ENCODE results near the gene YTHDF2. TPM values are rescaled to one million over a fixed set of nuclear protein-coding genes. Genes with fewer than 3 reads are reported as not detected.

The YTHDF2 gene
- polyA plus RNA-seq, 1 of the 3 experiments (the other 2 are of a cell fraction) = 45.2 TPM

GRCh38 chr1:28782011-28782410 lies 45.3 kb downstream of the YTHDF2 start:
- Histone ChIP-seq H3K9ac (no peak overlapping the region), H3K9me3 (no peaks in the 10 kb centered on the region), H3K36me3 (replicated peaks in 1 of 2; ENCODE audit: control insufficient read depth in 1 of 2, insufficient read depth in 2 of 2, low read length in 1 of 2) (no peaks in the 10 kb centered on the region), H3K4me2 (no peak overlapping the region), H3K4me1 (ENCODE audit: control insufficient read depth in 1 of 2, insufficient read depth in 2 of 2, low read depth in 1 of 2, low read length in 1 of 2) (no peaks in the 10 kb centered on the region; a peak in 1 of 4 replicates), H3K27me3 (ENCODE audit: insufficient read depth) (no peaks in the 10 kb centered on the region), H3K4me3 (ENCODE audit: low read depth in 2 of 2, low read length in 1 of 2) (no peak overlapping the region), H3K9me2 (no peaks in the 10 kb centered on the region), H2AFZ (ENCODE audit: low read depth) (no peak overlapping the region), H4K20me1 (ENCODE audit: insufficient read depth) (no peaks in the 10 kb centered on the region), H3F3A (replicated peaks; ENCODE audit: insufficient read depth) (no peaks in the 10 kb centered on the region), H3K79me2 (ENCODE audit: insufficient read depth) (no peaks in the 10 kb centered on the region), H3K27ac (ENCODE audit: low read depth in 2 of 2, low read length in 1 of 2) (no peak overlapping the region)
- TF ChIP-seq EP300 (IDR thresholded peaks at IDR 0.05; ENCODE audit: borderline replicate concordance in 1 of 2, low read depth in 1 of 2, low read length in 1 of 2) (no peak), SIN3A (IDR thresholded peaks at IDR 0.05; ENCODE audit: borderline replicate concordance, low read depth, low read length) (no peak), RAD21 (IDR thresholded peaks at IDR 0.05; ENCODE audit: low read length) (no peak), MXI1 (IDR thresholded peaks at IDR 0.05; ENCODE audit: low read depth, low read length) (no peak), TCF12 (IDR thresholded peaks at IDR 0.05) (no peak), FOSL2 (IDR thresholded peaks at IDR 0.05; ENCODE audit: borderline replicate concordance, low read depth) (no peak), TAF1 (IDR thresholded peaks at IDR 0.05; ENCODE audit: borderline replicate concordance, low read depth, low read length) (no peak), FOXJ3 (CRISPR knock-in tag; IDR thresholded peaks at IDR 0.05) (no peak), REST (IDR thresholded peaks at IDR 0.05; ENCODE audit: low read depth, low read length) (no peak), RFX5 (IDR thresholded peaks at IDR 0.05; ENCODE audit: low read length) (no peak), NRF1 (IDR thresholded peaks at IDR 0.05; ENCODE audit: low read depth, low read length) (no peak), CHD2 (IDR thresholded peaks at IDR 0.05; ENCODE audit: low read length, partially characterized antibody) (no peak), USF1 (IDR thresholded peaks at IDR 0.05; ENCODE audit: borderline replicate concordance, low read depth) (no peak), GABPA (IDR thresholded peaks at IDR 0.05; ENCODE audit: low read depth) (no peak), TEAD4 (IDR thresholded peaks at IDR 0.05; ENCODE audit: borderline replicate concordance, insufficient read depth) (no peak), IRF3 (IDR thresholded peaks at IDR 0.05; ENCODE audit: low read depth, low read length) (no peak), EZH2phosphoT487 (IDR thresholded peaks at IDR 0.05; ENCODE audit: borderline replicate concordance, low read depth) (no peak), USF2 (IDR thresholded peaks at IDR 0.05; ENCODE audit: borderline replicate concordance, low read depth, low read length) (no peak), JUND (IDR thresholded peaks at IDR 0.05) (no peak), FOXM1 (IDR thresholded peaks at IDR 0.05; ENCODE audit: low read depth) (no peak)
- DNase-seq = no peak
- WGBS (ENCODE audit: low lambda C conversion rate) = 86% methylated on average over 3 of the region's 3 CpGs
- POLR2A ChIA-PET = no interaction called here
- CTCF ChIA-PET = interaction anchor here (1.1 to 39.4 kb wide), 4 partner anchors 14 to 139 kb away, joined by 3 to 894 read pairs (median 4); partner anchors contain the start of gene TAF12

Measured in SK-N-SH (cell line).